Activated T-cell treated with anti-CD3 and anti-CD28 coated beads for 24 hours (primary cell): ENCODE results near the gene CDC42BPA.
"Not testable (repeated sequence)": the region's sequence is repeated elsewhere in the genome, so short reads cannot be mapped to it uniquely, and the experiment has no call there.

Experiments used
- DNase-seq: peaks from one replicate; pipeline ENCODE4 v3.0.0-alpha.2; 2020; ENCODE audit warnings: low read depth

The CDC42BPA gene

DNA sequence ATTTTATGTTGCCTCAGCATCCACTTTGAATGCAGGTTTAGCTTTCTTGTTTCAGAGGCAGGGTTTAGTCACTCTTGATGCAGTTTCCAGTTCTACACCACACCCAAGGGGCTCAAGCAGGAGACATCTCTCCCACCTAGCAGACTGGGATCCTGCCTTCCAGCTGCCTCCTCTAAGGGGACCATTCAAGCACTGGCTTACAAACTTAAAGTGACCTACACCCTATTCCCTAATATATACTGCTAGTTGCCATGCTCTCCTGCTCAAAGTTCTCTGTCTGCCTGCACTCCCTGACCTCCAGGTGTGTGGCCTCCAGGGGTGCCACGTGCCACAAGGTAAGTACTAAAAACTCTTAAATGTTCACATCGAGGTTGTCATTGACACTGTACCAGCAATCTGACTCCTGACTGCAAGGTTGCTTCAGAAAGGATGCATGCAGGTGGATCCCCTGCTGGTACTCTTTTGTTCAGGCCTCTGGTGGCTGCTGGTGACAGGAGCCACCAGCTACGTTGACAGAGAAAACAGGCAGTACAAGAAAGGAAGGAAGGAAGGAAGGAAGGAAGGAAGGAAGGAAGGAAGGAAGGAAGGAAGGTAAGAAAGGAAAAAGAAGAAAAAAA lies 192.3 kb downstream of the CDC42BPA start:
- DNase-seq = no peak

DNA sequence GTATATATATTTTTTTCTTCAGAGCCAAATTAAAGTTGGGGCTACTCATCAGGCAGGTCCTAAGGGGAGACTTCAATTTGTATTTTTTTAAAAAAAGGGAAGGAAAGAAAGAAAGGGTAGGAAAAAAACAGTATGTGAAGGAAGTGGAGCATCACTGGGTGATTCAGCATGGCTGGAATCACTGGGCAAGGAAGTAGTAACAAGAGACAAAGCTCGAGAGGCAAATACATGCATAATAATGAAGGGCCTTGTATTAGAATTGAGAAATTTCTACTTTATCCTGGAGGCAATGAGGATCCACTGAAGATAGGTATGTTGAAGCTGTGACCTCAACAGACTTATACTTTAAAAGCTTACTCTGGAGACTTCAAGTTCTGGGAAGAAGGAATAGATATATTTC lies 193.8 kb downstream of the CDC42BPA start:
- DNase-seq = no peak

DNA sequence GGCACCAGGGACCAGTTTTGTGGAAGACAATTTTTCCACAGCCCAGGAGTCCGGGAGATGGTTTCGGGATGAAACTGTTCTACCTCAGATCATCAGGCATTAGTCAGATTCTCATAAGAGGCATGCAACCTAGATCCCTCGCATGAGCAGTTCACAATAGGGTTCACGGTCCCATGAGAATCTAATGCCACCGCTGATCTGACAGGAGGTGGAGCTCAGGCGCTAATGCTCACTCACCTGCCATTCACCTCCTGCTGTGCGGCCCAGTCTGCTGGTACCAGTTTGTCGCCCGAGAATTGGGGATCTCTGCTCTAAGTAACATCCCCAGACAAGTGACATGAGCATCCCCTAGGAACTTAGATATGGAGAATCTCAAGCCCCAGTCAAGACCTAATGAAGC lies 197.5 kb downstream of the CDC42BPA start:
- DNase-seq = no peak

DNA sequence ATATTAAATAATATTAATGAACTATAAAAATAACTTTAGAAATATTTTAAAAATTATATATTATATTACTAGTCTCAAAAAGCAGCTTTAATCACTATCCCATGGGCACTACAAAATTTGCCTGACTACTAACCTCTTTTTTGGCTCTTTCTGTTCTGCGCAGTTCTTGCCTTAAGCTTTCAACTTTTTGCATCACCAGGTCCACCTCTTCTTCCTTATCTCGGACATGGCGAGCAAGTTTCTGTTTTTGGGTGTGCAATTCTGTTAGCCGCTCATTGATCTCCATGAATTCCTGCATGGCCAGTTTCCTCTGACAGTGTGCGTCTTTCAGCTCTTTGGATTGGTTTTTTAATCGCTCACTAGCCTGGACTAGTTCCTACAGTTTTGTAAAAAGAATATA lies 205.8 kb downstream of the CDC42BPA start:
- DNase-seq = no peak

DNA sequence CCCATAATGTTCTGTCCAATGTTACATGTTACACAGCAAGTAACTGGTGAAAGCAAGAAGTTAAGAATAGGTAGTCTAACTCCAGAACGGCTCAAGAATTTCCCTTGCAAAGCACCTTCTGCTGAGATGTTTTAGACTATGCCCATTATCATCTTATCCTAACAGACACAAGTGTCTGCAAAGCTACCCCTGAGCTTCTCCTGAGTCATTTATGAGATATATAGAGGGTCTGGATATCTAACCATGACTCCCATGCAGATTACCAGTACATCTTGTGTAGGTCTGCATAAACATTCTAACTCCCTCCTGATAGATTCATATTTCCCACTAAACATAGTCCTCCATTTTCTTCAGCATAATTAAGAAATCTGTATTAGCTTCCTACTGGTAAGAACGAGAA lies 206.5 kb downstream of the CDC42BPA start:
- DNase-seq = no peak

DNA sequence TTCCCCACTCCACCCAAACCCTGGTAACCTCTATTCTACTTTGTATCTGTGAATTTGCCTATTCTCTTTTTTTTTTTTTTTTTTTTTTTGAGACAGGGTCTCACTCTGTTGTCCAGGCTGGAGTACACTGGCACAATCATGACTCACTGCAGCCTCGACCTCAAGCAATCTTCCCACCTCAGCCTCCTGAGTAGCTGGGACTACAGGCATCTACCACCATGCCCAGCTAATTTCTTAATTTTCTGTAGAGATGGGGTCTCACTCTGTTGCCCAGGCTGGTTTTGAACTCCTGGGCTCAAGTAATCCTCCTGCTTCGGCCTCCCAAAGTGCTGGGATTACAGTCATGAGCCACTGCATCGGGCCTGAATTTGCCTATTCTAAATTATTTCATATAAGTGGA lies 213.0 kb downstream of the CDC42BPA start:
- DNase-seq = not testable (repeated sequence)

DNA sequence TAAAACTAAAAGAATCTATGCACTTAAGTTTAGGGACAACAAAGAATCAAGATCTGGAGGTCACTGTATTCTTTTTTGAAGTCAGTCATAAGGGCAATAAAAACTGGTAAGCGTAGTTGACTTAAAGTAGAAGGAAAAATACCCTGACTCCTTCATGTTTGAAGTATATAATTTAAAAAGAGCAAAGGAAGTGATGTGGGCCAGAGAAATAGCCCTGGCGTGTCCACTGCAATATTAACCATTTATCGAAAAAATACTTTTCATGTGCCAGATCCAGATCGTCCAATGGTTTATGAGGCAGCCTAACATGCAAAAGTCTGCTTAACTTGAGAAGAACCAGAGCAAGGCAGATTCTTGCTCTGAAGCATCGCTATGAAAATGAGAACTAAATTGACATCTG lies 216.2 kb downstream of the CDC42BPA start:
- no peak for DNase-seq

DNA sequence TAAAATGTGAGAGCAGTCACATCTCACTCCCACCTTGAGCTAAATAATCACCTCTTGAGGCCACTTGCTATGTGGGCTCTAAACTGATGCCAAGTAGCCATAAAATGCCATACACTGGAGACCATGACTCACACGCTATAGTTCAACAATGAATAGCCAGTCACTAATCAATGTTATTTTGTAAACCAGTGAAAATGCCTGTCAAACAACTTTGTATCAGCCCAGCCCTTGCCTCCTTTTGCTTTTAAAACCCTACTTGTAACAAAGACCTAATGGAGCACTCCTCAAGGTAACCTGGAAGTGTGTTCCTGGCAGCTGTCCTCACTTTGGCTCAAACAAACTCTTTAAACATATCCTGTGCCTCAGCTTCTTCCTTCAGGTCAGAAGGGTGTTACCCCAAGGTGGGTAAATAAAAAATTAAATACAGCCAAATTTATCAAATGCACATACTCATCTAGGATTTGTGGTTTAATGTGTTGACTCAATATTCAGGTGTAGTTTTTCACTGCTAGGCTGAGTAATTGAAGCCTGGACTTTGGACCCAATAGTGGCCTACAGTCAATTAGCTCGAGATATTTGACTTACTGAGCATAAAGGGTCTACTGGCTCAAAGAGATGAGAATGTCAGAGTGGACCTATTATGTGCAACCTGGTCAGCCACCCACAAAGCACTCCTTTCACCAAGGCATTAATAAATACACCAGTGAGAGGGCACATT lies 223.9 kb downstream of the CDC42BPA start:
- no peak for DNase-seq

DNA sequence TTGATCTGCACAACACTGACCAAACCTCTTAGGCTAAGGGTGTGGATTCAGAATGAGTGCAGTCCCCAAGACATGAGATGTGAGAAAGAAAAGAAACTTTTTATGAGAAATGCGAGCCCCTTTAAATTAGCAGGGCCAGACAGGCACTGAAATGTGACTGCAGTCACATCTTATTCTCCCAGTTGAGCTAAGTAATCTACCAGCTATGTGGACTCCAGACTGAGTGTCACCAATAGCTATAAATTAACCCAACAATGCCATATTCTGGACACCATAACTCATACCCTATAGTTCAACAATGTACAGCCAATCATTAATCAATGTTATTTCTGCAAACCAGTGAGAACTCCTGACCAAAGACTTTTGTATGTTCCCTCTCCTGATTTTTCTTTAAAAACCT lies 225.0 kb downstream of the CDC42BPA start:
- DNase-seq = no peak

DNA sequence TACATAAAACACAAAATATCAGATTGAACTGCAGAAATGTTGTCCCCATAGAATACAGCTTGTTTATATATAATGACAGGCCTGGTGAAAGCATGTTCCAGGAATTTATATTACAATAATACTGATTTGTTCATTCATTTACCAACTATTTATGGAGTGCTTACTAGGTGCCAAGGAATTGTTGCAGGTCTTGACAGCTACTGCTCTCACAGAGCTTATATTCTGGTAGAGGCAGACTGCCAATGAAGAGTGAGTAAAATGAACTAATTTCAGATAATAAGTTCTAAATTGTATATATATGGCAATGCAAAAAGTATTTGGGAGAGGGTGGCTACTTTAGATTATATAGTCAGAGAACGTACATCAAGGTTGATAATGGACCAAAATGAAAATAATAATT lies 226.2 kb downstream of the CDC42BPA start:
- no peak for DNase-seq

DNA sequence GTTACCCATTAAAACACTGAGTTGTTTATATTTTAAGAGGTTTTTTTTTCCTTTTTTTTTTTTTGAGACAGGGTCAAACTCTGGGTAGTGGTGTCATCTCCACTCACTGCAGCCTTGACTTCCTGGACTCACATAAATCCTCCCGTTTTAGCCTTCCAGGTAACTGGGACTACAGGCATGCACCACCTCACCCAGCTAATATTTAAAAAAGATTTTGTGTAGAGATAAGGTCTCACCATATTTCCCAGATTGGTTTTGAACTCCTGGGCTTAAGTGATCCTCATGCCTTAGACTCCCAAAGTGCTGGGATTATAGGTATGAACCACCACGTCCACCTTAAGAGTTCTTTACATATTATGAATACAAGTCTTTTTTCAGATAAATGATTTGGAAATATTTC lies 231.7 kb downstream of the CDC42BPA start:
- DNase-seq = no peak

DNA sequence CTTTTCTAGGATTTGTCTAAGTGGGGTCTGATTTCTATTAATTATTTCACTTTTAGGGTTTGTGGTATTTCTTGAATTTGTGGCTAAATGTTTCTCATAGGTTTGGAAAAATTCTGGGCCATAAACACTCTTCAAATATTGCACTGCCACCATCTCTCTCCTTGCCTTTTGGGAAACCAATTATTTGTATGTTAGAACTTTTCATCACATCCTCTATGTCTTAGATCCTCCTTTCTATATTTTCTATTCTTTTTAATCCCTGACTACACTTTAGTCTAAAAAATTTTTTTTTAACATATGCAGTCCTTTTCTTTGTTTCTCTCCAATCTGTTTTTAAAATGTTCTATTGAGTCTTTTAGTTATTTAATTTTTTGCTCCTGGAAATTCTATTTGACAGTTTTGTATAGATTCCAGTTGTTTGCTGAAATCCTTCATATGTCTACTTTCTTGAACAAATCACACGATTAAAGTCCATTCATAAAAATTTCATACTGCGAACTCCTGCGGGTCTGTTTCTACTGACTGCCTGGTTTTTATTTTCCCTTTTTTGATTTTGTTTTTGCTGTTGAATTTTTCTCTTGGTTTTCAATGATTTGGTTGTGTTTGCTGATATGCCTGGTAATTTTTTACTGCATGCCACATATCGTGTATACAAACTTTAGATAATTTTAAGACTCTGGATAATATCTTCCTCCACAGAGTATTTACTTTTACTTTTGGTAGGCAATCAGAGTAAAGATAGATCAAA lies 235.1 kb downstream of the CDC42BPA start:
- no peak for DNase-seq

DNA sequence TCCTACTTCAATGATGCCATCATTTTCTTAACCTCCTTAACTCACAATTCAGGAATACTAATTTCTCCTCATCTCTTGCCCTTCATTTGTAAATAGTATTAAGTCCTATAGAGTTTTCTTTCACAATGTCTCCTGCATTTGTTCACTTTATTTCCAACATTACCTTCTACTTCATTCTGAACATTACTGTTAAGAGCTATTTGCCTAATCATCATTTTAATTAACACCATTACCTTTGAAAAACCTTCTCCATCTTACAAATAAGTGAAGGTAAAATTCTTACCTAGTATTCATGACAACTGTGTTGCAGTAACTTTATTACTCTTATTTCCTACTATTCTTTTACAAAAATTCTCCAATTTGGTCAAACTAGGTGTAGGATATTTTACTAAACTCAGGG lies 240.5 kb downstream of the CDC42BPA start:
- DNase-seq = no peak

DNA sequence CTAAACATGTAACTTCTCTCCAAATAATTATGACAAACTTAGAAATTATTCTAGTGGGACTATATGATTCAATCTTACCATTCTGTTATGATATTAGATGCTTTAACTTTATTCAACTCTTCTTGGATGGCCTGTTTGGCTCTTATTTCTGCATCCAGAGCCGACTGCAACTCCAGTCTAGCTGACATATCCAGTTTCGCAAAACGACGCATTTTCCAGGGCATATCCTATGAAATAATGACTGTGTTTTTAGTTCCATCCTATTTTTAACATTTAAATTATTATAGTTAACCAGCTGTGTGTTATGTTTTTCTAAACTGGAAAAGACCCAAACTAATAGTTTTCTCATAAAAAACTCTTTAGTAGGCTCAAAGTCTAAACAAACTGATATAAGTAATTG lies 244.5 kb downstream of the CDC42BPA start:
- DNase-seq = no peak

DNA sequence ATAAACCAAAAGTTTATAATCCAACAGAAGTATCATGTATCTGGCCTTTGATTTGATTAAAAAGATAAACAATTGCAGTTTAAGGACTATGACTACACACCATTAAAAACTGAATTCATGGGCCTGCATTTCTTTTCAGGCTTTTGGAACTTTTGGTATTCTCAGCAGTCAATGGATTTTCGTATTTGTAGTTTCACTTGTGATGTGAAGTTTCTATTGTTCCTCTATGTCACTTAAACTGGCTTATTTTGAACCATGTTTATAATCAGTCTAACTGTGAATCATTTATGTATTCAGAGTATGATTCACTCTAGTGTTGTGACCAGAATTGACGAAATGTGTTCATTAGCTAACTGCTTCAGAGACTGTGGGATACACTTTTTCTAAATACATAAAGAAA lies 245.3 kb downstream of the CDC42BPA start:
- DNase-seq = no peak

DNA sequence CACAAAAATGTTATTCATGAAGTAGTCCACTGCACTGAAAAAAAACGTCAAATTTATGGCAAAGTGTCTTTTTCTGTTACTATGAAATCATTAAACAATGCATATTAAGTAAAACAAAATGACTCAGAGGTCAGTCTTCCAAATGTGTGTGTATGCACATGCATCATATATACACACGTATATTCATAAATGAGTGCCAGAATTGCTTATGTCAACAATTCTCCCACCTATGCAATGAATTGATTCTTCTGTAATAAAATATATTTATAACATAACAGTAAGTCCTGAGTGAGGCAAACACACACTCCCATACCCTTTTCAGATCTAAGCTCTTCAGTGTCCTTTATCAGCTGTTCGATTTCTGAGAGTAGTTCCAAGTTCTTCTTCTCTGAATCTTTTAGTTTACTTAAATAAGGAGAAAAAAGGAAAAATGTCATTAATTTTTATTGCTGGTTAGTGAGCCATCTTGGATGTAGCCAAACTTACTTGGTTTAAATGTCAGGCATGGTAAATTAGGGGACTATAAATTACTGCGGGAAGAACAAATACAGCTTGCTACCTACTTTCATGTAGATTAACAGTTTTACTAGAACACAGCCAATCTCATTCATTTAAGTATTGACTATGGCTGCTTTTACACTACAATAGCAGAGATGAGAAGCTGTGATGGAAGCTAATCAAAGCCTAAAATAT lies 246.3 kb downstream of the CDC42BPA start:
- no peak for DNase-seq

DNA sequence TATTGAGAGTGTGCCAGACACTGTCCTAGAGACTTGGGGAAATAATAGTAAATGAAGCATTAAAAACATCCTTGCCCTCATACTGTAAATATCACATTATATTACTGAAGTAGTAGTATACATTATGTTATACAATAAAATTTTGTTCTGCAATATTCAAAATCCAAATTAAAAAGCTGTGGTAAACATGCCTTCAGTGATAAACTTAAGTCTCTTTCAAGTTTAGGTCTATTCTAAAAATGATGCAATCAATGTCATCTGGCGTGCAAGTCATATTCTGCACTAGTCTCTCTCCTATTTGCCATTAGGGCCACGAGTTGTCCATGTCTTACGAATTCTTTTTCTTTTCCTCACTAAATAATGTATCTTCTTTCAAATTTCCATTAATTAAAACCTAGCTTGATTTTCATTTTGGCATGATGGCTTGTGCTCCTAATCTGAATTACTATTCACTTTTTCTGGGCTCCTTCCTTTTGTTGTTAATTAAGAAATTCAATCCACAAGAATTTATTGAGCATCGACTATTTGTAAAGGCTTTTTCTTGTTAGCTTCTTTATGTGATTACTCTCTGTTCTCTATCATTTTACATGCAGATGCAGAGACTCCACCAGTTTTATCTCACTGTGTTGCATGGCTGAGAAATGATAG lies 247.5 kb downstream of the CDC42BPA start:
- no peak for DNase-seq

DNA sequence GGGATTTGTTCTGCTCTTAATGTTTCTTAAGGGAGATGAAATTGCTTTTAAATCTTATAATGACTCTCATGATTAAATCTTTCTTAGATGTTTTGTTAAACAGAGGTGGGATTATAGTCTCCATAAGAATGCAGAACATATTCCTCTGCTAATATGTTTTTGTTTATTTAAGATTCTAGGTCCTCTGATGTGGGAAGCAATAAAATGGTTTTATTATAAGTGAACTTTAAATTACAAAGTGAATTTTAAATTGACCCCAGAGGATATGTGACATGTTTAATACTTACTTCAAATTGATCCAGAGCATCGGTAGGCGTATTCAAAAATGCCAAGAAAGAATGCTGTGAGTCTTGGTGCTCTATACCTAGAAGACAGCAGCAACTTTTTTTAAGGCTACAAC lies 248.8 kb downstream of the CDC42BPA start:
- no peak for DNase-seq

DNA sequence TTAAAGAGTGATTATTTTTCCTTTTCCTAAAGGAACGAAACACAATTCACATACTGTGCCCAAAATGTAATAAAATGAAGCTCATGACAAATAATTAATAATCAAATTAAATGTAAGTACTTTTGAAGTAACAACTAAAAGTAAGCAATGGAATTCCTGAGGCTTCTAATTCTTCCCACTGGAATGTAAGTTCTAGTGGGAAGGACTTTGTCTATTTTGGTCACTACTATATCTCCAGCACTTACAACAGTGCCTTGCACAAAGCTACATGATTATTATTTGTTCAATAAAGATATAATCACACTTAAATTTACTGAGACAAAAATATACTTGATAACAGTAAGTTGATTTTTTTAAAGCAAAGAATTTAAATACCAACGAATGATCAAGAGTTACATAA lies 249.4 kb downstream of the CDC42BPA start:
- DNase-seq = no peak

DNA sequence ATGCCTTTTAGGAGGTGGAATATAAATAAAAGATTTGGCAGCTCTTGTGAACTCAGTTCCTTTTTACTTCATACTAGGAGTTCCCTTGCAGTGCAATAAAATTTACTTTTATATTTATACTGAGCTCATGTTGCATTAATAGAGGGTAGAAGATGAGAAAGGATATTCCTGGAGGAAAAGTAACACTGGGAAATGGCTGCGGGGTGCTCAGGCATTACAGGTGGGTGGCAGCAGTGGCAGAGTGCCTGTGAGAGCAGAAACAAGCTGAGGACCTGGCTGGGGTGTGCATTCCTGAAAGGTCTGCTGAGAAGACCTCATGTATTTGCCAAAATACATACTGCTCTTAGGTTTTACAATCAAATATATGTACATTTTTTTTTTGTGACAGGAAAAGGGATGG lies 251.3 kb downstream of the CDC42BPA start:
- no peak for DNase-seq

DNA sequence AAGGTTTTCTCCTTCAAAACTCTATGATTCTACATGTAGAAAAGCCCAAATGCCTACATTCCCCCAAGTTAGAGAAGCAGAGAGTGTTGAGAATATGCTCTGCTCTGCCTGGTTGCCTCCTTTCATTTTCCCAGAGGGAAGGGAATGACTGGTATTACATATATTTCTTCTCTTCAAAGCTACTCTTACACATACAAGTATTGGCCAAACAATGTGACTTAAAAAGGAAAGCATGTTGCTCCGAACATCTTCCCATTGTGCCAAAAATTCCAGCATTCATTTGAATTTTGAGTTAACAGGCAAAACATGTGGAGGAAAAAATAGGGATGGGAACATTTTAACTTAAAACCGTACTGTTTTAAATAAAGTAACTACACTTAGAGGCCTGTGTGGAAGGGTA lies 253.0 kb downstream of the CDC42BPA start:
- no peak for DNase-seq

DNA sequence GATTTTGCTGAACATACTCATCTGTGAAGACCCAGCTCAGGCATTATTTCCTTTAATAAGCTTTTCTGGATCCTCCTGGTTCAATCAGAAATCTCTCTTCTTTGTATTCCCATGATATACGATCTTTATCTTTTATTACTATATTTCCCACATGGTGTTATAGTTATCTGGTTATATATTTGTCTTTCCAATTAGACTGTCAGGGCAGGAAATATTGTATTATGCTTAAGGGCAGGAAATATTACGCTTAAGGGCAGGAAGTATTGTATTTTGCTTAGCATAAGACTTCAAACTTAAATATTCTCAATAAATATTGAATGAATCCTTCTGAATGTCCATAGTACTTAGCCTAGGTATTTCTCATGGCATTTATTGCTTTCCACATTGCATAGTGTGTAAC lies 256.0 kb downstream of the CDC42BPA start:
- no peak for DNase-seq
